GM19395 (cell line): ENCODE results near the gene RBM7.

Source experiments
- ATAC-seq: cut with Tn5 transposase; IDR thresholded peaks from one replicate; pipeline ENCODE4 v1.9.1; 2021; ENCODE audit warnings: mild to moderate bottlenecking, moderate library complexity; ENCODE audit not compliant: unreplicated experiment

RBM7 gene

GRCh38 chr11:114400216-114400914 is at the start of gene RBM7, which contains the start of gene C11orf71:
Gene RBM7 (plus strand): TSS chr11:114400666. CDS start chr11:114400672, 6 bp downstream.
Gene C11orf71 (minus strand): TSS chr11:114400511. CDS start chr11:114400331, 180 bp downstream.
- peak; percentile 96 for ATAC-seq

- no peak for ATAC-seq
These were observed 47.0 kb upstream of the RBM7 start for GRCh38 chr11:114353443-114353842.

GRCh38 chr11:114354076-114354475 is 46.4 kb upstream of the RBM7 start:
- no peak for ATAC-seq

GRCh38 chr11:114358716-114359115 is 41.8 kb upstream of the RBM7 start:
- no peak for ATAC-seq

- ATAC-seq = no peak
These were observed 41.1 kb upstream of the RBM7 start for GRCh38 chr11:114359342-114359741.

- no peak for ATAC-seq
These were observed 38.1 kb upstream of the RBM7 start for GRCh38 chr11:114362326-114362725.

- ATAC-seq = no peak
These were observed 37.5 kb upstream of the RBM7 start for GRCh38 chr11:114362958-114363357.

- ATAC-seq = no peak
These were observed 33.9 kb upstream of the RBM7 start for GRCh38 chr11:114366331-114367243.

GRCh38 chr11:114367244-114367957 is 33.1 kb upstream of the RBM7 start:
- ATAC-seq = no peak

GRCh38 chr11:114368918-114369680 is 31.4 kb upstream of the RBM7 start:
- ATAC-seq = no peak

GRCh38 chr11:114375052-114375451 is 25.4 kb upstream of the RBM7 start:
- no peak for ATAC-seq

- no peak for ATAC-seq
These were observed 22.7 kb upstream of the RBM7 start for GRCh38 chr11:114377612-114378267.

GRCh38 chr11:114379394-114380069 is 20.9 kb upstream of the RBM7 start:
- no peak for ATAC-seq

- no peak for ATAC-seq
These were observed 18.0 kb upstream of the RBM7 start for GRCh38 chr11:114382509-114382908.

GRCh38 chr11:114384487-114384886 is 16.0 kb upstream of the RBM7 start:
- no peak for ATAC-seq

GRCh38 chr11:114386131-114386530 is 14.3 kb upstream of the RBM7 start:
- no peak for ATAC-seq

- no peak for ATAC-seq
These were observed 13.9 kb upstream of the RBM7 start for GRCh38 chr11:114386545-114386944.

- ATAC-seq = no peak
These were observed 7.5 kb upstream of the RBM7 start for GRCh38 chr11:114392735-114393667.
